DMS114 treated with DMSO at 0.1 percent for 48 hours (cell line): ENCODE measurements around the gene UNK.
"Not testable (repeated sequence)": the region's sequence is repeated elsewhere in the genome, so short reads cannot be mapped to it uniquely, and the experiment has no call there.

Experiments used
- DNase-seq: peaks from one replicate; lab custom pipeline; 2025; ENCODE audit not compliant: unreplicated experiment; lab: John Stamatoyannopoulos, UW

The UNK gene

DNA sequence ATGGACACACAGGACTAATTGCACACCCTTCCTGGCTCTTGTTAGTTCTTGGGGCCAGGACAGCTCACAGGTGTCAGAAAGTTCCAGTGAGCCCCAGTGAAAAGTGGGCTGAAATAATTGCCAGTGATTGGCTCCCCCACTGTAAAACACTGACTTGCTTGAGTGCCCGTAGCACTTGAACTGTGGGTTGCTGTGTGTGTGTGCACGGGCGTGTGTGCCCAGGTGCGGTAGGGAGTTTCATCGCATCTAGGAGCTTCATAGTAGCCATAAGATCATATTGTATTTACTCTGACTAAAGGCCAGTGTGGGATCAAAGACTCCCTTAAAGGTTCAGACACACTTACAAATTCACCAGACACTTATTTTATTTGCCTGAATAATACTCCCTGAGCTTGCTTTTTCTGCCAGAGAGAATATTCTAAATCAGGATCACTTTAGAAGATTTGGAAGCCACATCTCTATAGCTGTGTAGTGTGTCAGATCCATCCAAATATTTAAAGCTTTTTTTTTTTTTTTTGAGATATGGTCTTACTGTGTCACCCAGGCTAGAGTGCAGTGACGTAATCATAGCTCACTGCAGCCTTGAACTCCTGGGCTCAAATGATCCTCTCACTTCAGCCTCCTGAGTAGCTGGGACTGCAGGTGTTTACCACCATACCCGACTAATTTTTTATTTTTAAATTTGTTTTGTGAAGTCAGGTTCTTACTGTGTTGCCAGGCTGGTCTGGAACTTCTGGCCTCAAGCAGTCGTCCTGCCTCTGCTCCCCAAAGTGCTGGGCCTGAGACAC, 11.4 kb downstream of the UNK start:
- no peak for DNase-seq

DNA sequence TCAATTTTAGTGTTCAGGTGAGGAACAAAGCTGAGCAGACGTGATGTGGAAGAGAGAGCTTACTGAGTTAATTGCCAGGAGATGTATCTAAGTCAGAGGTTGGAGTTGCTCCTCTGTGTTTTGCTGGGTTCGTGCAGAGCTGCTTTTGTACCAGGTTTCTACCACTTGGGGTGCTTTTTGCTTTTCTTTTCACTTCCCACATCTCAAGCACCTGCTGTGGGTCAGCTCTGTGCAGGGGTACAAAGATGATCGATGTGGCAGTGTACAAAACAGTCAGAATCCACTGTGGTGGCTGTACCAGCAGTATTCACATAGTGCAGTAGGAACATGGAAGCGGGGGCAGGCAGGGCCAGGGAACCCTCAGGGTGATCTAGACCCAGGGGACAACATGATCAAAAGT, 14.8 kb downstream of the UNK start:
- DNase-seq, result no peak

DNA sequence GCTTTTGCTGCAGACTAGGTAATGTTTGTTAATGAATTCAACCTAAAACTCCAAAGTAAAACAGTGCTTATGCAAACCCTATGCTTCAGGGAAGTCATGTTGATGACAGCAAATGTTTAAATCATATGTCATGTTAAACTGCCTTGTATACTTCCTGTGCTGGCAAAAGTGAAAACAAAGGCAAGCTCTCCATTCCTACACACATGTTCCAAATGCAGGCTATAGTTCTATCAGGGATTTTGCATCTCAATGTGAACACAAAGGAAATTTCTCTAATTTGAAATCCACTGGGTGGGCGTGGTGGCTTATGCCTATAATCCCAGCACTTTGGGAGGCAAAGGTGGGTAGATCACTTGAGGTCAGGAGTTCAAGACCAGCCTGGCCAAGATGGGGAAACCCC, 19.3 kb downstream of the UNK start:
- no peak for DNase-seq

DNA sequence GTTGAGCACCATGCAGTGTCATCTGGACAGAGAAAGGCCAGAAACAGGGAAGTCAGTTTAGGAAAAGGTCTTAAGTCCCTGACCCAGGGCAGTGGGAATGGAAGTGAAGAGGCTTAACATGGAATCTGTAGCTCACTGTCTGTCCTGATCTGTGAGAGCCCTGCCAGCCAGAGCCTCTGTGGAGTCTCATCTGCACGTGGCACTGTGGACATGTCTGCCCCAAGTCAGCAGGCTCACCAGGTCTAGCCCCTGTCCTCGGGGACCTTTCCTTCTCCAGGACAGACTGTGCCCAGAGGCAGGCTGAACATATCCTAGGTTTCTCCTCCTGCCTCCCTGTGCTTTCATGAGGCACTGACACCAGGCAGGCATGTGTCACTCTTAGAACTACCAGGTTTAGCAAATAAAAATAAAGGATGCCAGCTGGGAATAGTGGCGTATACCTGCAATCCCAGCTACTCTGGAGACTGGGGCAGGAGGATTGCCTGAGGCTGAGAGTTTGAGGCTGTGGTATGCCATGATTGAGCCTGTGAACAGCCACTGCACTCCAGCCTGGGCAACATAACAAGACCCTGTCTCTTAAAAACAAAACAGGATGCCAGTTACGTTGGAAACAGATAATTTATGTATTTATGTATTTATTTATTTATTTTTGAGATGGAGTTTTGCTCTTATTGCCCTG, 22.4 kb downstream of the UNK start:
- DNase-seq, result no peak

DNA sequence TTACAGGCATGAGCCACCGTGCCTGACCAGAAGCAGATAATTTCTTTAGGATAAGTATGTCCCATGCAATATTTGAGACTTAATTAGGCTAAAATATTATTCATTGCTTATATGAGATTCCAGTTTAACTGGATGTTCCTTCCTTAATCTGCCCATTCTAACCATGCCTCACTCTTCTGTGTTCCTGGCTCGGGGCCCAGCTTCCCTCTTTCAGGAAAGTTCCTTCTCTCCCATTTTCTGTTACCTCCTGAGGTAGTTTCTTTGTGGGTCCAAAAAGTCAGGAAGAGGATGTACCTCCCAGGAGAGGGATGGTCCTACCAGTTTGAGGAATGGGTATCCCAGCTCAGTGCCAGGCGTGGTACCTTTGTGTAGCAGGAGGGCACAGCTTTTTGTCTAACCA, 23.3 kb downstream of the UNK start:
- DNase-seq, result no peak

- DNase-seq, result no peak
These were observed 23.9 kb downstream of the UNK start for GRCh38 chr17:75808549-75808904.

DNA sequence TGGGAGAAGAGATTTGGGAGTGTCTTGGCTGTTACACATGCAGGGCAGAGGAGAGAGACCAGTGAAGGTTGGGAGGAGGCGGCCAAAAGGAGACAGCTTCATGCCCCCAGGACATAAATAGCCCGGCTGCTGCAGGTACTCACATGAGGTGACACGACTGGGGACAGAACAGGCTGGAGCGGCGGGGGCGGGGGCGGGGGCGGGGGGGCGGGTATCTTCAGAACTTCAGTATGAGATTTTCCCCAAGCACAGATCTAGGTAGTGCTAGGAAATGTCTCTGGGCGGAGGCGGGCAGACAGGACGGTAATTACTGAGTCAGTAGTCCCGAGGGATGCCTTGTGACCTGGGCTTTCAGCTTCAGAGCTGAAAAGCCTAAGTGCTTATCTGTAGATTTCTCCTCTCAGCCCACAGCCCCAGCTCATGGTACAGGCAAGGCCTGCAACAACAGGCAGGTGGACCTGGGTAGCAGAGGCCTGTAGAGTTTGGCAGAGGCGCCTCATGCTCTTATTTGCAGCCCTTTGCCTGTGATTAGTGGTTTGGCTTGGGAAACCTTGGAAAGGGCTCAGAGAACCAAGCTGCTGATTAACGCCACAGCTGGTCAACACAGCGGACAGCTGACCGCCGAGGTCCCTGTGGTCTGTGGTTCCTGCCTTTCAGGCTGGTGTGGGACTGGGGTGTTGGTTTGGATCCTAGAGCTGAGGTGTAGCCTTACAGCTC, 24.5 kb downstream of the UNK start:
- no peak for DNase-seq

DNA sequence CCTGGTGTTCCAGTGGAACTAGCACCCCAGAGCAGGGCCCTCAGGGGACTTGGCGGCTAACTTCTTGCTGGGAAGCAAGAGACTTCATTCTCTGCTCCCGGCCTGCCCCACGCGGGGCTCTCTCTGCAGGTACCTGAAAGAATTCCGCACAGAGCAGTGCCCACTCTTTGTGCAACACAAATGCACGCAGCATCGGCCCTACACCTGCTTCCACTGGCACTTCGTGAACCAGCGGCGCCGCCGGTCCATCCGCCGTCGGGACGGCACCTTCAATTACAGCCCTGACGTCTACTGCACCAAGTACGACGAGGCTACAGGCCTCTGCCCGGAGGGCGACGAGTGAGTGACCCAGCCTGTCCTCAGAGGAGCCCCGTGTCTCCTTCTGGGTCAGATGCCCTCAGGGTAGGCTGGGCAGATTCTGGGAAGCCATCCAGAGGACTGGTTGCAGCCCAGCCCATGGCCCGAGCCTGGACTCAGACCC, 25.1 kb downstream of the UNK start:
- DNase-seq, result no peak

- DNase-seq, result no peak
These were observed 25.6 kb downstream of the UNK start for GRCh38 chr17:75810216-75810615.

- DNase-seq, result not testable (repeated sequence)
These were observed 26.1 kb downstream of the UNK start for GRCh38 chr17:75810756-75811155.

GRCh38 chr17:75811174-75811573, 26.6 kb downstream of the UNK start:
- no peak for DNase-seq

DNA sequence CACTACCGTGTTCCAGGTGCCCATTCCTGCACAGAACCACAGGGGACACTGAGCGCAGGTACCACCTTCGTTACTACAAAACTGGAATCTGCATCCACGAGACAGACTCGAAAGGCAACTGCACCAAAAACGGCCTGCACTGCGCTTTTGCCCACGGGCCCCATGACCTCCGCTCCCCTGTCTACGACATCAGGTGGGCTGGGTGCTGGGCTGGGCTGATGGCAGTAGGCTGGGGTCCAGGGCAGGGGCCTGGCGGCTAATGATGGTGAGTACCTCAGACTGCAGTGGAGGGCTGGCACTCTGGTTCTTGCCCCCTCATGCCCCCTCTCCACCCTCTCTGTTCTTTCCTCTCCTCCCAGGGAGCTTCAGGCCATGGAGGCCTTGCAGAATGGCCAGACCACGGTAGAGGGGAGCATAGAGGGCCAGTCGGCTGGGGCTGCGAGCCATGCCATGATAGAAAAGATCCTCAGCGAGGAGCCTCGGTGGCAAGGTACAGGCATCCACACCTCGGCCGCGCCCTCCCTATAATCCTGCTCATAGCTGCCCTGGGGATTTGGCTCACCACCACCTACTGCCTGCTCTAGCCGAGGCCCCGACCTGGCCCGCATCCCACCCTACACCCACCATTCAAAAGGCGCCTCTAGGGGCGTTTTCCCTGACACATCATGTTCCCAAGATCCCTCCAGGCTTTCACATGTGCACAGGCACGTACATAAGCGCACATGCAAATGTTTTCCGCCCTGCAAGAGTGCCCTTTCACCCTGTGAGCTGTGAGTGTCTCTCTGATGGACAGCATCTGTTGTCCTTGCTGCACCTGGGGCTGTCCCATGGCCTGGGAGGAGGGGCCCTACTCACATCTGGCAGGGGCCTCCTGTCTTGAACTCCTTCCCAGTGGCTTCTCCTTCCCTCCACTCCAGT, 27.7 kb downstream of the UNK start:
- no peak for DNase-seq

GRCh38 chr17:75813081-75814020, 28.7 kb downstream of the UNK start:
- no peak for DNase-seq

- DNase-seq, result no peak
These were observed 29.4 kb downstream of the UNK start for GRCh38 chr17:75814021-75814395.

DNA sequence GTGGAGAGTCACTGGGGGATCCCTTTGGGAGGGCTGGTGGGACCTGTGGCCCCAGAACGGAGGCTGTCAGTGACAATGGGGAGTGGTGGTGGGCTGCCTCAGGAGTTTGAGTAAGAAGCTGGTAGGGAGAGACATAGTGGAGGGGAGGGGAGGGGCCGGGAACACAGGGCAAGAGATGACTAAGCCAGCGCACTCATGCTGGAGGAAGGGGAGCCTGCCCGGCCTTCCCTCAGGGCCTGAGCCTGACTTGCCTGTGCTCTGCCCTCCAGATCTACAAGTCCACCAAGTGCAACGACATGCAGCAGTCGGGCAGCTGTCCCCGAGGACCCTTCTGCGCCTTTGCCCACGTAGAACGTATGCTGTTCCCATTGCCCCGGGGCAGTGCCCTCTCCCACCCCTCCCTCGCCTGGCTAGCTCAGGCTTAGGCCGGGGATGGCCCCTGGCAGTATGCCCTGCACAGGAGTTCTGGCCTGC, 30.3 kb downstream of the UNK start:
- no peak for DNase-seq

- DNase-seq, result no peak
These were observed 30.8 kb downstream of the UNK start for GRCh38 chr17:75815399-75815798.

DNA sequence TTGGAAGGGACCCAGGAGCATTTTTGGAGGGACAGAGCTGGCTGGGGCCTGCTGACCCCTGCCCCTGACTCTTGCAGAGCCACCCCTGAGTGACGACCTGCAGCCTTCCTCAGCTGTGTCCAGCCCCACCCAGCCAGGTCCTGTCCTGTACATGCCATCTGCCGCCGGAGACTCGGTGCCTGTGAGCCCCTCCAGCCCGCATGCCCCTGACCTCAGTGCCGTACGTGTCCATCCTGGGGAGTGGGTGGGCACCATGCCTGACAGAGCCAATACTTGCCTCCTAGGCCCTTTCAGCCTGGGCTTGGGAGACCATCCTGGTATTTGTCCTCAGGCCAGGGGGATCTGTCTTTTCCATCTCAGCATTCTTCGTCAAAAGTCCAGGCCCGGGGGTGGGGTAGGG, 32.1 kb downstream of the UNK start:
- no peak for DNase-seq

- DNase-seq, result no peak
These were observed 33.0 kb downstream of the UNK start for GRCh38 chr17:75817571-75817970.

DNA sequence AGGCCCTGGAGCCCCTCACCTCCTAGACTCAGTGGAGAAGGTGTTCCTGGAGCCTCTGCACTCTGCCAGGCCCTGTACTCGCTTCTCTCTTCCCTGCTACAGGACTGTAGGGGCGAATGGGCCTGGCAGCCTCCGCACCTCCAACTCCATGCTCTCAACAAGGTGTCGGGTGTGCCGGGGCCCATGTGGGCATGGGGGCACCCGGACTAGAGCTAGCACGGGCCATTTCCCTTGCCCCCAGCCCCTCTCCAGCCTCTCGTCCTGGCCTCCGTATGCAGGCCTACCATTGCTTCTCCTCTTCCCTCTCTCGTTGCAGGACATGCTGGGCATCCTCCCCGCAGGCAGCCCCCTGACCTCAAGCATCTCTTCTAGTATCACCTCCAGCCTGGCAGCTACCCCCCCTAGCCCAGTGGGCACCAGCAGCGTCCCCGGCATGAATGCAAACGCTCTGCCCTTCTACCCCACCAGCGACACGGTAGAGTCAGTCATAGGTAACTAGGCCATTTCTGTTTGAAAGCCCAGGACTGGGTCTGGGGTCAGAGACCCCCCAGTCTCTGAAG, 33.8 kb downstream of the UNK start:
- no peak for DNase-seq
